OCI-LY3 (cell line): ENCODE measurements around the gene SPAG9.
A peak's percentile ranks its signal among the peaks of the same experiment; 100 is the strongest.

Source experiments
- H2AFZ ChIP-seq: fragments of 200-600, 300-600 bp; shearing (Covaris generic); 2 replicates; pipeline ENCODE4 v1.6.0; 2014; ENCODE audit warnings: antibody characterized with exemption, low read depth, low read length
- H3K27ac ChIP-seq: fragments of 200-600, 300-600 bp; sonication (generic); 2 replicates; pipeline ENCODE4 v1.5.1; 2014; ENCODE audit warnings: mild to moderate bottlenecking, low read length, moderate library complexity, mixed read lengths
- H3K27me3 ChIP-seq: fragments of 200-600, 300-600 bp; sonication (generic); 2 replicates; pipeline ENCODE4 v1.6.1; 2014; ENCODE audit warnings: low read depth, low read length, mixed read lengths
- H3K36me3 ChIP-seq: fragments of 200-600, 300-600 bp; sonication (generic); replicated peaks from 2 replicates; pipeline ENCODE3; 2014; ENCODE audit warnings: low read depth, low read length, mixed read lengths
- H3K4me1 ChIP-seq: fragments of 300-600, 200-600 bp; sonication (generic); 2 replicates; pipeline ENCODE4 v1.6.1; 2014; ENCODE audit warnings: low read length, mixed read lengths
- H3K4me2 ChIP-seq: fragments of 200-600, 300-600 bp; sonication (generic); 2 replicates; pipeline ENCODE4 v1.6.1; 2014; ENCODE audit warnings: low read length, mixed read lengths
- H3K4me3 ChIP-seq: fragments of 300-600, 200-600 bp; sonication (generic); 2 replicates; pipeline ENCODE4 v1.5.1; 2014; ENCODE audit warnings: antibody characterized with exemption, mild to moderate bottlenecking, low read length, moderate library complexity
- H3K79me2 ChIP-seq: fragments of 300-600, 200-600 bp; shearing (Covaris generic); 2 replicates; pipeline ENCODE4 v1.6.1; 2014; ENCODE audit warnings: mild to moderate bottlenecking, low read length, mixed read lengths
- H3K9ac ChIP-seq: fragments of 300-600, 200-600 bp; shearing (Covaris generic); 2 replicates; pipeline ENCODE4 v1.6.0; 2014; ENCODE audit warnings: mild to moderate bottlenecking, low read length, moderate library complexity
- H3K9me3 ChIP-seq: fragments of 200-600, 300-600 bp; shearing (Covaris generic); 2 replicates; pipeline ENCODE4 v1.6.1; 2014; ENCODE audit warnings: low read length, mixed read lengths; ENCODE audit not compliant: insufficient read depth
- H4K20me1 ChIP-seq: fragments of 200-600, 300-600 bp; sonication (generic); 2 replicates; pipeline ENCODE4 v1.6.1; 2016; ENCODE audit warnings: low read length, mixed read lengths; ENCODE audit not compliant: insufficient read depth
- EZH2phosphoT487 ChIP-seq: fragments of 200-600 bp; shearing (Covaris generic); IDR thresholded peaks from 2 replicates; pipeline ENCODE4 v1.6.1; 2018; ENCODE audit warnings: antibody characterized with exemption, mixed run types, low read depth
- TF ChIP-seq, protein P1 (sequence below): fragments of 200-600, 300-600 bp; sonication (generic); IDR thresholded peaks from 2 replicates; pipeline ENCODE4 v1.5.1; 2014; ENCODE audit warnings: antibody characterized with exemption, low read length, low read depth

Gene SPAG9

DNA sequence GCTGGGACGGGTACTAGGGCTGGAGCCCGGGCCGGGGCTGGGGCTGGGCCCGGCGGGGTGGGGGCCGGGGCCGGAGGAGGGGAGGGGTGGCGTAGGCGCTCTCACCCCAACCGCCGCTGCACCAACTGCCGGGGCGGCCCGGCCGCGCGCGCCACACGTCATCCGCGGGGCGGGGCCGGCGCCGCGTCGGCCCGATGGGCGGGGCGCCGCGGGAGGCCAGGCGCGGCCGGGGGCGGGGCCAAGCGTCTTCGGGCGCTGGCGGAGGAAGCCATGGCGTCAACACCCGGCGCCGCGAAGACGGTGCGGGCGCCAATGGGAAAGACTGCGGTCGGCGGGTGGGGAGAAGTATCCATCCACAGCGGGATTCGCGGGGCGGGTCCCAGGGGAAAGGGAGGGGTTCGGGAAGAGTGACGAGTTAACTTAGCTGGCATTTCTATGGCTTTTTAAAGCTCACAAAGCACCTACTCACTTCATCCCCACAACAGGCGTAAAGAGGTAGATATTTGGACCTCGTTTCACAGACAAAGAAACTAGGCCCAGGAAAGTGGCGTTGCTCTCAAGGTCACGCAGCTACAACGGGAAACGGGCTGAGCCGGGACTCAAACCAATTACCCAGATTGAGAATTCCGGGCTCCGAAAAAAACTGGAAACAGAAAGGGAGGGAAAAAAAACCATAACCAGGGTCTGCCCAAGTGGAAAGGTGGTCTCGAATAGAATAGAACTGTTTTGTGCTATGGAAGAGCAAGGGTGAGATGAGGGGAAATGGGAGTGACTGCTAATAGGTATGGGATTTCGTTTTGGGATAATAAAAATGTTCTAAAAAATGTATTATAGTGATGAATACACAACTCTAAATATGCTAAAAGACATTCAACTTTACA lies at the start of gene SPAG9:
Gene SPAG9 (minus strand): TSS at position 130 of the 881 bp plus-strand sequence. CDS start 212 bp downstream, outside the sequence.
- Histone ChIP-seq H2AFZ (peak within 1 kb of the TSS; percentile 87), H3K9me3 (no peaks in the 10 kb centered on the region), H3K27ac (peak within 1 kb of the TSS; percentile 66), H3K9ac (peak within 1 kb of the TSS; percentile 95), H4K20me1 (peaks cover 23% of the 10 kb centered on the region), H3K4me2 (peak within 1 kb of the TSS; percentile 91), H3K27me3 (no peaks in the 10 kb centered on the region), H3K79me2 (peaks cover 45% of the 10 kb centered on the region), H3K36me3 (no peaks in the 10 kb centered on the region), H3K4me3 (peak within 1 kb of the TSS; percentile 99), H3K4me1 (peaks cover 33% of the 10 kb centered on the region)
- TF ChIP-seq, protein P1, sequence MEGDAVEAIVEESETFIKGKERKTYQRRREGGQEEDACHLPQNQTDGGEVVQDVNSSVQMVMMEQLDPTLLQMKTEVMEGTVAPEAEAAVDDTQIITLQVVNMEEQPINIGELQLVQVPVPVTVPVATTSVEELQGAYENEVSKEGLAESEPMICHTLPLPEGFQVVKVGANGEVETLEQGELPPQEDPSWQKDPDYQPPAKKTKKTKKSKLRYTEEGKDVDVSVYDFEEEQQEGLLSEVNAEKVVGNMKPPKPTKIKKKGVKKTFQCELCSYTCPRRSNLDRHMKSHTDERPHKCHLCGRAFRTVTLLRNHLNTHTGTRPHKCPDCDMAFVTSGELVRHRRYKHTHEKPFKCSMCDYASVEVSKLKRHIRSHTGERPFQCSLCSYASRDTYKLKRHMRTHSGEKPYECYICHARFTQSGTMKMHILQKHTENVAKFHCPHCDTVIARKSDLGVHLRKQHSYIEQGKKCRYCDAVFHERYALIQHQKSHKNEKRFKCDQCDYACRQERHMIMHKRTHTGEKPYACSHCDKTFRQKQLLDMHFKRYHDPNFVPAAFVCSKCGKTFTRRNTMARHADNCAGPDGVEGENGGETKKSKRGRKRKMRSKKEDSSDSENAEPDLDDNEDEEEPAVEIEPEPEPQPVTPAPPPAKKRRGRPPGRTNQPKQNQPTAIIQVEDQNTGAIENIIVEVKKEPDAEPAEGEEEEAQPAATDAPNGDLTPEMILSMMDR: no peak
- TF ChIP-seq EZH2phosphoT487: no peak

GRCh38 chr17:51169340-51169739 lies 48.7 kb upstream of the SPAG9 start:
- Histone ChIP-seq H3K27ac (no peak overlapping the region), H3K79me2 (peaks cover 38% of the 10 kb centered on the region), H3K36me3 (peaks cover 38% of the 10 kb centered on the region), H3K9me3 (no peaks in the 10 kb centered on the region), H3K4me2 (no peak overlapping the region), H3K27me3 (no peaks in the 10 kb centered on the region), H3K9ac (no peak overlapping the region), H4K20me1 (no peaks in the 10 kb centered on the region), H3K4me3 (no peak overlapping the region), H2AFZ (no peak overlapping the region), H3K4me1 (peaks cover 15% of the 10 kb centered on the region)
- TF ChIP-seq, protein P1: no peak
- no peak for TF ChIP-seq EZH2phosphoT487

DNA sequence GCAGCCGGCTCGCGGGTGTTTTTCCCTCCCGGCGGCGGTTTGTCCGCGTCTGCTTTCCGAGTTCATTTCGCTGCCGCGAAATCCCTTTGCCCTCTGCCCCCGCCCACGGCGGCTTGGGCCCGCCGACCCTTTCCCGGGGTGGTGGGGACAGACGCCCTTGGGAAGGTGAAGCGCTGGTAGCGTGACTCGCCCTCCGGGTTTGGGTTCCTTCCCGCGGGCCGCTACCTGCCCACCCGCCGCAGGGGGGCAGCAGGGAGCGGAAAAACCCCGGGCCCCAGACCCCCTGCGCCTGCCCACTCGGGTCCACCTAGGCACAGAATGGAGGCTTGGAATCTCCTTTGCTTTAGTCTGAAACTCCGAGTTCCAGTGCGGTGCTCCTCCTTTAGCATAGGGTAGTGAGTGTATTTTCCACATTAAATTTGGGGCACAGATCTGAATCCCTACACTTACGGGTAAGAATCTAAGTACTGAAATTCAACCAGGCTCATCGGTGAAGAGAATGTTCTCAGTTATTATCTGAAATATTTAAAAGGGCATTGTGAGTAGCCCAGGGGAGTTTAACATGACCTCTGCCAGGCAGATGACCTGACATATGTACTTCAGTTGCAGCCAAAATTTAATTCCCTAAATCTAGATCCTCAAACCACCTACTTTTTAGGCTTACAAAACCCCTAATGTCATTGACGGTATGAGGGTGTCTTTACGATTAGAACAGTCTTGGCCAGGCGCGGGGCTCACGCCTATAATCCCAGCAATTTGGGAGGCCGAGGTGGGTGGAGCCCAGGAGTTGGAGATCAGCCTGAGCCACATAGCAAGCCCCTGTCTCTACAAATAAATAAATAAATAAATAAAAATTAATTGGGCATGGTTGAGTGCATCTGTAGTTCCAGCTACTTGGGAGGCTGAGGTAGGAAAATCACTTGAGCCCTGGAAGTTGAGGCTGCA lies 46.6 kb upstream of the SPAG9 start:
- H3K27me3 ChIP-seq: no peaks in the 10 kb centered on the region
- peaks cover 33% of the 10 kb centered on the region for H3K36me3 ChIP-seq
- peak overlapping the region; percentile 81 for H3K4me3 ChIP-seq
- peak overlapping the region; percentile 12; the same call in 1 of the 2 replicates for H2AFZ ChIP-seq
- peak overlapping the region; percentile 71 for H3K27ac ChIP-seq
- peaks cover 15% of the 10 kb centered on the region for H3K4me1 ChIP-seq
- peak overlapping the region; percentile 98 for H3K4me2 ChIP-seq
- peak overlapping the region; percentile 82 for H3K9ac ChIP-seq
- no peaks in the 10 kb centered on the region for H4K20me1 ChIP-seq
- H3K9me3 ChIP-seq: no peaks in the 10 kb centered on the region
- H3K79me2 ChIP-seq: peaks cover 38% of the 10 kb centered on the region
- no peak for TF ChIP-seq EZH2phosphoT487
- TF ChIP-seq, protein P1: peak; percentile 78
